Stimulated activated memory B cell treated with anti-CD40 and anti-IgM and Interleukin-4, amounts not matched to agents 10 μg/mL and 1 μg/mL and 100 μg/mL, for 72 hours (primary cell): ENCODE results near the gene MAP3K3.
"Not testable (repeated sequence)": the region's sequence is repeated elsewhere in the genome, so short reads cannot be mapped to it uniquely, and the experiment has no call there.

ENCODE experiments used
- ATAC-seq: fragments of 150-1000 bp; cut with Tn5 transposase; 2 replicates; pipeline ENCODE4 v1.10.0; 2021
- H3K27ac Mint-ChIP-seq: one replicate; pipeline ENCODE4 v1.8.0; 2022; ENCODE audit warnings: mild to moderate bottlenecking, mixed read lengths
- H3K27me3 Mint-ChIP-seq: one replicate; pipeline ENCODE4 v1.8.0; 2022; ENCODE audit warnings: mixed read lengths
- H3K36me3 Mint-ChIP-seq: one replicate; pipeline ENCODE4 v1.8.0; 2022; ENCODE audit warnings: mixed read lengths
- H3K4me1 Mint-ChIP-seq: one replicate; pipeline ENCODE4 v1.8.0; 2022; ENCODE audit warnings: mixed read lengths
- H3K4me3 Mint-ChIP-seq: one replicate; pipeline ENCODE4 v1.8.0; 2022; ENCODE audit warnings: mild to moderate bottlenecking, moderate library complexity, mixed read lengths
- H3K9me3 Mint-ChIP-seq: one replicate; pipeline ENCODE4 v1.8.0; 2022; ENCODE audit warnings: mixed read lengths

Gene MAP3K3

DNA sequence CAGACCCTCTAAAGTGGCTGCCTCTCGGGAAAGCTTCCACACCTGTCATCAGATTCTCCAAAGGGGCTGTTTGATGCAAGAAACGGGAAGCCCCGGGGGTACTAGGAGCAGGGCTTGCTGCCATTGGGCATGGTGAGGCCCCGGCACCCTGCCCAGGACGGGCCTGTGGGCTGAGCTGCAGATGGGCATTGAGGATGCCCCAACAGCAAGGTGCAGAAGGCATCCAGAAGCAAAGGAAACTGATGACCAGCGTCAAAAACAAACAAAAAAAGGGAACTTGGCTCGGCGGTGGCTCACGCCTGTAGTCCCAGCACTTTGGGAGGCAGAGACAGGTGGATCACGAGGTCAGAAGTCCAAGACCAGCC, 79.2 kb downstream of the MAP3K3 start:
- peak overlapping the region; percentile 93 for H3K4me3 Mint-ChIP-seq
- H3K27me3 Mint-ChIP-seq: no peaks in the 10 kb centered on the region
- no peak for ATAC-seq
- H3K36me3 Mint-ChIP-seq: peaks cover 44% of the 10 kb centered on the region
- no peaks in the 10 kb centered on the region for H3K9me3 Mint-ChIP-seq
- peak overlapping the region; percentile 97 for H3K27ac Mint-ChIP-seq
- peaks cover 69% of the 10 kb centered on the region for H3K4me1 Mint-ChIP-seq

DNA sequence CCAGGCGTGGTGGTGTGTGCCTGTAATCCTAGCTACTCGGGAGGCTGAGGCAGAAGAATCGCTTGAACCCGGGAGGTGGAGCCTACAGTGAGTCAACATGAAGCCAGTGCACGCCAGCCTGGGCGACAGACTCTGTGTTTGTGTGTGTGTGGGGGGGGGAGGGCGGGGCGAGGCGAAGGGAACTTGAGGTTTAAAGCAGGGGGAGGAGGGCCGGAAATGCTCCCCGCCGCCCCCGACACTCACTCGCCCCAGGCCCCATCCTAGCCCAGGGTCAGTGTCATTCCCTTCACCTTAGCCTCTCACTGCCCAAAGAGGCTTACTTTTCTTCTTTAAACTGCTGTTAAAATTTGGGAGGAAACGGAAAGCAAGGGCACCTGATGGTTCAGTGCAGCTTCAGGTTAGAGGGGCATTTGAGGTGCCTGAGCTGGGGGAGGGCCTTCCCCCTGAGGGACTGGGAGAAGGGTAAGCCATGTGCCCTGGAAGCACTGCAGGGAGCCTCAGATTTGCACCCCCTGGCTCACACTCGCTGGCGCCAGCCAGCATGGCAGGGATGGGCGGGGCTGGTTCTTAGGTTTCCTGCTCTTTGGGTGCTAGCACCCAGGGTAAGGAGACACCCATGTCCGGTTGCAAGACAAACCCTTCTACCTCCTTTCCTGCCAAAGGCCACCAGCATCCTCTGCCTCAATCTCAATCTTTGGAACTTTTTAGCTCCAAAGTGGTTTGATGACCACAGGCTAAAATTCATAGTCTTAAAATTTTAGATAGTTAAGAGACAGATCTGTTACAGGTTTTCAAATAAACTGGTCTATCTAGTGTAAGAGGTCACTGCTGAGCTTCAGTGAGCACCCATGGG, 79.9 kb downstream of the MAP3K3 start:
- Mint-ChIP-seq H3K27me3 (no peaks in the 10 kb centered on the region), H3K9me3 (no peaks in the 10 kb centered on the region), H3K4me1 (peaks cover 69% of the 10 kb centered on the region), H3K36me3 (peaks cover 38% of the 10 kb centered on the region), H3K4me3 (peak overlapping the region; percentile 93), H3K27ac (peak overlapping the region; percentile 97)
- peak; percentile 11 for ATAC-seq

DNA sequence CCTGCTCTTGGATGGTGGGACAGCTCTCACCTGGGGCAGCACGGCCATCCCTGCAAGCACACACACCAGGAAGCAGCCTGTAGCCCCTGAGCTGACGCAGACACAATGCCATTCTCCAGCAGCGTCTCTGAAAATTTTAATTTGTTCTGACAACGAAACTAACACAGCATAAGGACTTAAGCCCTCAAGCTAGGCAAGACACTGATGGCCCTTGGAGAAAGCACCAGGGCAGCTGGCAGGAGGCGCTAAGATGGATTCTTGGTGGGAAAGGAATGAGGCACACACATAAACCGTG, 80.5 kb downstream of the MAP3K3 start:
- Mint-ChIP-seq H3K36me3 (peaks cover 32% of the 10 kb centered on the region), H3K4me1 (peaks cover 68% of the 10 kb centered on the region), H3K9me3 (no peaks in the 10 kb centered on the region), H3K27ac (peak overlapping the region; percentile 97), H3K27me3 (no peaks in the 10 kb centered on the region), H3K4me3 (peak overlapping the region; percentile 93)
- ATAC-seq: no peak

DNA sequence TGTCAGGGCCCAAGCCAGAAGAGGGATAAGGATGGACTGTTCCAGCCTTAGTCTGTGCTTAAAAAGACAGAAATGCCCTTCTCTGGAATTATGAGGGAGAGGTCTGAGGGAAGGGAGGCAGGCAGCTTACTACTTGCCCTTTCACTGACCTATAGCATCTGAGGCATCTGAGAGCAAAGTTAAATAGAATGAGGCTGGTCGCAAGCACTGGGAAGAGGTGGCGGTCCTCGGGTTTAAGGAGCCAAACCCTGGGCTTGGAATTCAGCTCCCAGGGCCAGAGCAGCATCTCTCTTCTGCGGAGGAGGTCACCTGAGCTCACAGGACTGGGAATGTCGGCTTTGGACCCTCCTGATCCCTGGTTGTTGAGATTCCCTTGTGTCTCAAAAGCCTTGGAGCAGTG, 80.8 kb downstream of the MAP3K3 start:
- Mint-ChIP-seq H3K4me3 (peak overlapping the region; percentile 93), H3K27me3 (no peaks in the 10 kb centered on the region), H3K36me3 (peaks cover 28% of the 10 kb centered on the region), H3K9me3 (no peaks in the 10 kb centered on the region), H3K4me1 (peaks cover 64% of the 10 kb centered on the region), H3K27ac (peak overlapping the region; percentile 97)
- no peak for ATAC-seq

DNA sequence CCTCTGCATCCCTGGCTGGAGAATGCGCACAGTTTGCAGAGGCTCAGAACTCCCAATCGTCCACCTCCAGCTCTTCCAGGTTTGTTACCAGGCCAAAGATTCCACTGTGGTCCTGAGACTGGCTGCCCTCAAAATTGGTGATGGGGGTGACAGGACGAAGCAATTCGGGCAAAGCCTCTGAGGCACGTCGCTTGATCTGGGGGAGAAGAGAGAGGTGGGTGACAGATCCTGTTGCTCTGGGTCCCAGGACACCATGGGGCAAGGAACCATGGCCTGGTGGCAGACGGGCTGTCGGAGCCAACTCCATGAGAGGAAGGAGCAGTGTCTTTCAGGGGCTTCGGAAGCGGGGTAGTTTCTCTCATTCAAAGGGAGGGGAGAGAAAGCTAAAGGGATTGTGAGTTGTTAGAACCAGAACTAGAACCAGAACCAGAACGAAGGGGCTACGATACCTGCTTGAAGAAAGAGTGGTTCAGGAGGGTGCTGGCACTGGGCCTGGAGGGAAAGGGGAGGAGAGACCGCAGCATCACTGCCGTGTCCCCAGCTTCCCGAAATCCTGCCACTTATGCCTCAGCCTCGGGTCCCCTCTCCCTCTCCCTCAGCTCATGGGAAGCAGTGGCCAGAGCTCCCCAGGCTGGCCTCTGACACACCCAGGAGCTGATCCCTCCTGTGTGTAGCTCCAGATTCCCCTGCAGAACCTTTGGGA, 81.5 kb downstream of the MAP3K3 start:
- Mint-ChIP-seq H3K27ac (peak overlapping the region; percentile 97), H3K27me3 (no peaks in the 10 kb centered on the region), H3K4me1 (peaks cover 63% of the 10 kb centered on the region), H3K36me3 (peaks cover 24% of the 10 kb centered on the region), H3K4me3 (peak overlapping the region; percentile 31), H3K9me3 (no peaks in the 10 kb centered on the region)
- no peak for ATAC-seq

DNA sequence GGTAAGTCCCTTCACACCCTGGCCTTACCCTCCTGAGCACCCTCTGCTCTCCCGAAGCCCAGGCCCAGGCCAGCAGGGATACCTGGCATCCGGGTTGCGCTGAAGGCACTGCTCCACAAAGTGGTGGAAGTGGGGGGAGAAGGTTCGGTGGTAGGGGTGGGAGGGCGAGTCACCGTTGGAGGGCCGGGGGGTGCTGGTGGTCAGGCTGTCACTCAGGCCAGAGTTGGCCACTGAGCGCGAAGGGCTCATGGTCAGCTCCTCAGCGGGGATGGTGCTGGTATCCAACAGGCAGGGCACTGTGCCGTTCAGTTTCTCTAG, 82.0 kb downstream of the MAP3K3 start:
- Mint-ChIP-seq H3K36me3 (peaks cover 25% of the 10 kb centered on the region), H3K4me3 (peak overlapping the region; percentile 31), H3K27ac (peak overlapping the region; percentile 97), H3K4me1 (peaks cover 68% of the 10 kb centered on the region), H3K27me3 (no peaks in the 10 kb centered on the region), H3K9me3 (no peaks in the 10 kb centered on the region)
- ATAC-seq: no peak

DNA sequence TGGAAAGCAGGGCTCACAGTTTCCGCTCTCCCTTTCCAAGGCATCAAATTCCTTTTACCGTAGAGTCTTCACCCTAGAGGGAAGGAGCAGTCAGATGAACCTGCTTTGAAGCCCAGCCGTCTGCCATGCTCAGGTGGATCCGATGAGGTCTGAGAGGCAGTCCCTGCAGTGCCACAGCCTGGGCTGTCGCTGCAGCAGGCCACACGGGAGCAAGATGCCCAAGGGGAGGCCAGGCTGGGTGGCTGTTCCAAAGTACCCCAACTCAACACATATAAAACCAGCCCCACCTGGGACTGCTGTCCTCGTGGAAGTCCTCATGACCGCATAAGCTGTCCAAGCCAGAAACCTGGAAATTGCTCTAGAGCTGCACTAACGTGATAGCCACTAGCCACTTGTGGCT, 82.6 kb downstream of the MAP3K3 start:
- Mint-ChIP-seq H3K9me3 (no peaks in the 10 kb centered on the region), H3K4me1 (peaks cover 72% of the 10 kb centered on the region), H3K27ac (peak overlapping the region; percentile 58), H3K4me3 (no peak overlapping the region), H3K36me3 (peaks cover 30% of the 10 kb centered on the region), H3K27me3 (no peaks in the 10 kb centered on the region)
- no peak for ATAC-seq

DNA sequence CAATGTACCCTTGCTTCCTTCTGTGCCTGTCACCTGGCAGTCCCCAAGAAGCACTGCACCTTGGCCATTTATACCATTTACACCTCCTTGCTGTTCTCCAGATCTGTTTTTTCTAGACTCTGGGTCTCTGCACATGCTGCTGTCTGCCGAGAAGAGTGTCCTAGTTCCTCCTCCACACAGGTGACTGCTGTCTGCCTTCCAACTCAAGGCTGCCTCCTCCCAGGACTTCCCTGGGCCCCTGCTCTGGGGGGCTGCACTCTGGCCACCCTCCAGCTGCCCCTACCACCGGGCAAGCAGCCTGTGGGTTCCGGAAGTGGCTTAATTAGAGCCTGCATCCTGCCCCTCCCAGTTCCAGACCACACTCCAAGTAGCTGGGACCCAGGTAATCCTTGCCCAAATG, 83.4 kb downstream of the MAP3K3 start:
- H3K4me3 Mint-ChIP-seq: no peak overlapping the region
- no peak for ATAC-seq
- H3K36me3 Mint-ChIP-seq: peaks cover 35% of the 10 kb centered on the region
- H3K4me1 Mint-ChIP-seq: peaks cover 78% of the 10 kb centered on the region
- no peaks in the 10 kb centered on the region for H3K27me3 Mint-ChIP-seq
- H3K9me3 Mint-ChIP-seq: no peaks in the 10 kb centered on the region
- H3K27ac Mint-ChIP-seq: peak overlapping the region; percentile 58

DNA sequence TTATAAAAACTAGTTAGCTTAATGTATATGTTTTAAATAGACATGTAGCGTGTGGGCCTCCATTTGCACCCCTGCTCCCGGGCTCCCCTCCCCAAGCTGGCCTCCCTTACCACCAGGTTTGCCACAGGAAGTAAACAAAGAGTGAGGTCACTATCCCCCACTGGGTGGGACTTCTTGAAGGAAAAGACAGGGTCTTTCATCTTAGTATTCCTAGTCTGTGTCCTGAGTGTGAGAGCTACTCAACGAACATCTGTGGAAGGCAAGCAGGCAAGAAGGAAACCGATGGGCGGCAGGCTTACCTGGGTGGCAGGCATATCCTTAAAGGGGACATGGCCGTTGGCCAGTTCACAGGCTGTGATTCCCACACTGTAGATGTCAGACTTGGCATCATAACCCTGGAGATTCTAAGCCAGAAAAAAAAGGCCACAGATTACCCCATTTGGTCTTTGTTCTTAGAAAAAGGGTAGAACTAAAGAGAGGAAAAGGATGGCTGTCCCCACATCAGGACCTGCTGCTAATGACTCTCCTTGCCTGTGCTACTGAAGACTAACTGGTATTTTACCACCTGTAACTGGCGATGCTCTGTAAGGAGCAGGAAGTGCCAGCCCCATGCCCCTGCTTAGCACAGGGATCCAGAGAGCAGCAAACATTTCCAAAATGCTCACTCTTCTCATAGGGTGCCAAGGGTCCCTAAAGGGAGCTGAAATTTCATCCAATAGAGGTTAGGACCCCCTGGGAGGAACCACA, 84.3 kb downstream of the MAP3K3 start:
- ATAC-seq: no peak
- Mint-ChIP-seq H3K27me3 (no peaks in the 10 kb centered on the region), H3K9me3 (no peaks in the 10 kb centered on the region), H3K27ac (peak overlapping the region; percentile 58), H3K4me3 (no peak overlapping the region), H3K36me3 (peaks cover 35% of the 10 kb centered on the region), H3K4me1 (peaks cover 71% of the 10 kb centered on the region)

DNA sequence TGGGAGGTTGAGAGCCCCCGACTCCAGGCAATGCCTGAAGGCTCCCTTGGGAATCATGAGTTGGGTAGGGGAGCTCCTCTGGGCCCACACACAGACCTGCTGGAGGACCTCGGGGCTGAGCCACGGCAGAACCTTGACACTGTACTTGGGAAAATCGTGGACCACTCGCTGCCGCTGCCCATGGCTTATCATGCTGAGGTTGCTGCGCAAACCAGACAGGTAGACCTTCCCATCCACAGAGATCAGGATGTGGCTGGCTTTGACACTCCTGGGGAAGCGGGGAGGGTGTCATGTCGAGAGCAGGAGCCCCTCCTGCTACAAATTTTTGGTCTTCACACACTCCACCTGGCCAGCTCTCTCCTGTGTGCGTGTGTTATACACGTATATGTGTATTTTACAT, 84.9 kb downstream of the MAP3K3 start:
- Mint-ChIP-seq H3K4me3 (no peak overlapping the region), H3K4me1 (peaks cover 64% of the 10 kb centered on the region), H3K27ac (peak overlapping the region; percentile 58), H3K27me3 (no peaks in the 10 kb centered on the region), H3K9me3 (no peaks in the 10 kb centered on the region), H3K36me3 (peaks cover 35% of the 10 kb centered on the region)
- no peak for ATAC-seq

DNA sequence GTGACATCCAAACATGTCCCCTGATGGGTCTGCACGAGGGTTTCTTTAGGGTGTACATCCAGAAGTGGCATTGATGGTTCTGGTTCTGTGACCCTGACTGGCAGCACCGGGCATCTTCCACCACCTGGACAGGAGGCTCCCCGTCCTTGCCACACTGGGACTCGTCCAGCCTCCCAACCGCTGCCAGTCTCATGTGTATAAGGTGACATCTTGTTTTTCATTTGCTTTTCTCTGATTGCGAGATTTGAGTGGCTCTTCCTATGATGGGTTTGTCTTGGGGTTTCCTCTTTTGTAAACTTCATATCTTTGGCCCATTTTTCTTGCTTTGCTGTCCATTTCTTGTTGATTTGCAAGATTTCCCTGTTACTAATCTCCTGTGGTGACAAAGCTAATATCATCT, 86.9 kb downstream of the MAP3K3 start:
- Mint-ChIP-seq H3K36me3 (peaks cover 32% of the 10 kb centered on the region), H3K9me3 (no peaks in the 10 kb centered on the region), H3K27ac (peak overlapping the region; percentile 38), H3K27me3 (no peaks in the 10 kb centered on the region), H3K4me1 (peaks cover 45% of the 10 kb centered on the region), H3K4me3 (no peak overlapping the region)
- ATAC-seq: no peak

DNA sequence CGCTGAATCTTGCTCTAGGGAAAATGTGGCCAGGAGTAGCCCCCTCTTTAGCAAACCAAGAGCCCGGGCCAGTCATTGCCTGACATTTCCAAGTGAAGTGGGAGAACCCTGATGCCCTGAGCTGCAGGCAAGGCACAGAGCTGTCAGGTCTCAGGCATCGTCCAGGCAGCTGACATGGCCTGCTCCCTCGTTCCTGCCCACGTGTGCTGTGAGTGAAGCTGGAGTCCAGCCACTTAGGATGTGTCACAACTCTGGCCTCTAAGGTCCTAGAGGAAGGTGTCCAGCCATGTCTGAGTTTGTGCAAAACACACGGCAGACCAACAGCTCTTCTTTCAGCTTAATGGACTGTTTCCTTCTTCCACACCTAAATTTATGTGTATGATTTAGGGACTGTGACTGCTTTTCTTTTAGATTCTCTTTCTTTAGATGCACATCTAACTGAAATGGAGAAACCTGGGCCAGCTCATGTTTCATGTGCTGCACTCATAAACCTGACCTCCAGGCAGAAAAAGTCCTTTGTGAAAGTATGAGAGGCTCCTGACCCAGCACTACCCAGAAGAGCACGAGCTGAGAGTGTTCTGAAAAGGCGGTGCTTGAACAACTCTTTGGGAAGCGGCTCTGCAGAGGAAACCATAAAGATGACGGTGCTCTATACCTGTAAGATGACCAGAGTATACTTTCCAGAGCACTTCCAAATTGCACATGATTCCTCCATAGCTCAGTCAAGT, 92.5 kb downstream of the MAP3K3 start:
- H3K27me3 Mint-ChIP-seq: no peaks in the 10 kb centered on the region
- ATAC-seq: no peak
- H3K27ac Mint-ChIP-seq: no peak overlapping the region
- peaks cover 7% of the 10 kb centered on the region for H3K4me1 Mint-ChIP-seq
- no peak overlapping the region for H3K4me3 Mint-ChIP-seq
- H3K9me3 Mint-ChIP-seq: no peaks in the 10 kb centered on the region
- H3K36me3 Mint-ChIP-seq: peaks cover 30% of the 10 kb centered on the region

DNA sequence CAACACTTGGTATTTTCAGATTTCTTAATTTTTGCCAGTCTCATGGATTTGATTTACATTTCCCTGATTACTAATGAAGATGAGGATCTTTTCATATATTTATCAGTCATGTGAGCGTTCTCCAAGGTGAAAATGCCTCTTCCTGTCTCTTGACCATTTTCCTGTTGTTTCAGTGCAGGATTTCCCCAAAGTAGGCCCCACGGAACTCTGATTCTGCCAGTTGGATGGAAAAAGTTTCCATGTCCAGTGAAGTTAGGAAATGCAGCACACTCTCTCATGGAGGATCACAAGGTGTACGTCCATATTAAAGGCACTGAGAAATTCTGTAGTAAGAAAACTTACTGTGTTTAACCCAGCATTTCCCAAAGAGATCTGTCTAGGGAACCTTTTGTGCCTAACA, 94.2 kb downstream of the MAP3K3 start:
- H3K27me3 Mint-ChIP-seq: no peaks in the 10 kb centered on the region
- peaks cover 24% of the 10 kb centered on the region for H3K36me3 Mint-ChIP-seq
- H3K27ac Mint-ChIP-seq: no peak overlapping the region
- no peaks in the 10 kb centered on the region for H3K9me3 Mint-ChIP-seq
- H3K4me3 Mint-ChIP-seq: no peak overlapping the region
- H3K4me1 Mint-ChIP-seq: no peaks in the 10 kb centered on the region
- no peak for ATAC-seq

DNA sequence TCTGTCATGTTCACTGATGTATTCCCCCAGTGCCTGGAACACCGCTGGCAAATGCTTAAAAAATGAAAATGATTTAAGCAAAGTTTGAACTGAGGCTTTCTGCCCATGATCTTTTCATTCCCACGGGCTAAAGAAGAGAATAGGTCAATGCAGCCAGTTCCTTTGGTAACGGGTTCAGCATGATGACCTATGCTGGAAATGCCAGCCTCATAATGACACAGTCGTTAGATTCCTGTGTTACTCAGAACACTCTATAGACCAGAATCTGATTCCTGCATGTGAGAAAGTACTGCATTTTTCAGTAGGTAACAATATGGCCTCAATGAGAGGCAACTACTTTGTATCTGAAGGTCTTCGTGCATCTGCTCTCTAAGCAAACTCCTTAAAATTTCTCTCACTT, 96.8 kb downstream of the MAP3K3 start:
- no peak overlapping the region for H3K27ac Mint-ChIP-seq

DNA sequence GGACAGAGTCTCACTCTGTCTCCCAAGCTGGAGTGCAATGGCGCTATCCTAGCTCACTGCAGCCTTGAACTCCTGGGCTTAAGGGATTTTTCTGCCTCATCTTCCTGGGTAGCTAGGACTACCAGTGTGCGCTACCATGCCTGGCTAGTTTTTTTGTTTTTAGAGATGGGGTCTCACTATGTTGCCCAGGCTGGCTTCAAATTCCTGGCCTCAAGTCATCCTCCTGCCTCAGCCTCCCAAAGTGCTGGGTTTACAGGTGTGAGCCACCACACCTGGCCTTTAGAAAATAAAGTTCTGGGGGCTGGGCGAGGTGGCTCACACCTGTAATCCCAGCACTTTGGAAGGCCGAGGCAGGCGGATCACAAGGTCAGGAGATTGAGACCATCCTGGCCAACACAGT, 98.0 kb downstream of the MAP3K3 start:
- ATAC-seq, H3K4me1 Mint-ChIP-seq, H3K27ac Mint-ChIP-seq, H3K9me3 Mint-ChIP-seq, H3K4me3 Mint-ChIP-seq, H3K27me3 Mint-ChIP-seq: not testable (repeated sequence)
- H3K36me3 Mint-ChIP-seq: peaks cover 26% of the 10 kb centered on the region

More for the DNA sequence above, 96.8 kb downstream of the MAP3K3 start:
- Mint-ChIP-seq H3K36me3 (peaks cover 22% of the 10 kb centered on the region), H3K9me3 (no peaks in the 10 kb centered on the region), H3K4me3 (no peak overlapping the region), H3K27me3 (no peaks in the 10 kb centered on the region), H3K4me1 (no peaks in the 10 kb centered on the region)
- ATAC-seq: no peak
